Activated CD8-positive, alpha-beta T cell treated with anti-CD3 and anti-CD28 coated beads, Interleukin-2, amount 10 ng/mL, durations not matched to agents 7 days and 5 days (primary cell): ENCODE measurements around the gene OPALIN. TPM values are rescaled to one million over a fixed set of nuclear protein-coding genes. Genes with fewer than 3 reads are reported as not detected.
"Not testable (repeated sequence)": the region's sequence is repeated elsewhere in the genome, so short reads cannot be mapped to it uniquely, and the experiment has no call there.

Source experiments
- ATAC-seq: fragments of 150-1000 bp; cut with Tn5 transposase; one replicate; pipeline ENCODE4 v1.10.0; 2021; ENCODE audit warnings: moderate library complexity
- CTCF ChIA-PET: fragments of 350-600 bp; sonication (Branson Sonifier 250); formaldehyde crosslinking; loops from one replicate; lab custom pipeline; 2021; ENCODE audit warnings: antibody characterized with exemption; lab: Charles Lee
- POLR2A ChIA-PET: fragments of 350-600 bp; sonication (Branson Sonifier 250); formaldehyde crosslinking; loops from one replicate; lab custom pipeline; 2021; ENCODE audit warnings: antibody characterized with exemption; lab: Charles Lee
- DNase-seq: peaks from one replicate; pipeline ENCODE4 v3.0.0-alpha.2; 2020
- H3K27ac Mint-ChIP-seq: one replicate; pipeline ENCODE4 v1.8.0; 2021; ENCODE audit warnings: mild to moderate bottlenecking, mixed read lengths
- H3K27me3 Mint-ChIP-seq: one replicate; pipeline ENCODE4 v1.8.0; 2021; ENCODE audit warnings: low read depth, mixed read lengths
- H3K36me3 Mint-ChIP-seq: one replicate; pipeline ENCODE4 v1.8.0; 2021; ENCODE audit warnings: low read depth, mixed read lengths
- H3K4me1 Mint-ChIP-seq: one replicate; pipeline ENCODE4 v1.8.0; 2021; ENCODE audit warnings: low read depth, mixed read lengths
- H3K4me3 Mint-ChIP-seq: one replicate; pipeline ENCODE4 v1.8.0; 2021; ENCODE audit warnings: mild to moderate bottlenecking, mixed read lengths
- H3K9me3 Mint-ChIP-seq: one replicate; pipeline ENCODE4 v1.8.0; 2022; ENCODE audit warnings: mixed read lengths; ENCODE audit not compliant: insufficient read depth
- total RNA-seq, 2 experiments: library from RNA; stranded (reverse); gene quantifications; one replicate each; pipeline ENCODE4 v1.2.3, GENCODE V29; 2021

Gene OPALIN
- total RNA-seq, 2 experiments from 2014 or later, result not detected

GRCh38 chr10:96309628-96310320, 49.0 kb downstream of the OPALIN start:
- Mint-ChIP-seq H3K36me3 (no peaks in the 10 kb centered on the region), H3K27me3 (peaks cover 19% of the 10 kb centered on the region), H3K4me3 (no peak overlapping the region), H3K4me1 (peaks cover 2% of the 10 kb centered on the region), H3K9me3 (no peaks in the 10 kb centered on the region), H3K27ac (no peak overlapping the region)
- POLR2A ChIA-PET, result no interaction called here
- no peak for ATAC-seq
- no peak for DNase-seq
- CTCF ChIA-PET, result interaction anchor here (1.3 to 4.0 kb wide), 3 partner anchors 22 to 80 kb away, joined by 3 to 17 read pairs (median 3); no protein-coding TSS in a partner anchor

DNA sequence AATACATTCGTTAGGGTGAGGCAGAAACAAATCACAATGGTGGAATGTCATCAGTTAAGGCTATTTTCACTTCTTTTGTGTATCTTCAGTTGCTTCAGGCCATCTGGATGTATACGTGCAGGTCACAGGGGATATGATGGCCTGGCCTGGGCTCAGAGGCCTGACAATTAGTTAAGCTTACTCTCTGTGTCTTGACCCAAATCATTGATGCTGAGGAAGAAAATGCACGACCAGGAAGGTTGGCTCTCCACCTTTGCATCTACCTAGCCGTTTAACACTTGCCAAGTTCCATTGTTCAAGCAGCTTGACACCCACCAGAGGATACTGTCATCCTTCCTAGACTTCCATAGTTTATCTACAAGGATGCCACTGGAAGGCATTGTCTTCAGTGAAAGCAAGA, 49.9 kb downstream of the OPALIN start:
- H3K27ac Mint-ChIP-seq, H3K4me1 Mint-ChIP-seq, DNase-seq, H3K4me3 Mint-ChIP-seq, H3K9me3 Mint-ChIP-seq, ATAC-seq, H3K36me3 Mint-ChIP-seq, POLR2A ChIA-PET: not testable (repeated sequence)
- CTCF ChIA-PET, result interaction anchor here (1.1 to 4.0 kb wide), 3 partner anchors 16 to 292 kb away, joined by 3 to 17 read pairs (median 3); no protein-coding TSS in a partner anchor
- peaks cover 24% of the 10 kb centered on the region for H3K27me3 Mint-ChIP-seq

DNA sequence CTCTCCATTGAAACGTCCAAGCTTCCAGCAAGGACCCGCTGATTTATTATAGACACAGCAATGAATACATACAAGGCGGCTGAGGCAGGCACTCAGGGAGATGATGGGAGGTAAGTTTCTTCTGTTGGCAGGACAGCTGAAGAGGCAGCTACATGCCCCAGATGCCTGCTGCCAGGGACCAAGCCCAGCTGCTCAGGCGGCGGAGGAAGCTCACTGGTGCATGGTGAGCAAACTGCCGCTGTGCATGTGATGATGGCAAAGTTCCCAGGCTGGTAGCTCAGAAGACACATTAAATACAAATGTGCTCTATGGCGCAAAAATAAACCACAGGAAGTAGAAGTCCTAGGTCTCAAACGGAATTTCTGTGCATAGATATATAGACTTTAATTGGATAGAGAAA, 52.3 kb downstream of the OPALIN start:
- peaks cover 4% of the 10 kb centered on the region for H3K4me1 Mint-ChIP-seq
- ChIA-PET POLR2A (interaction anchor here (0.7 kb wide), 1 partner anchor 10 kb away, joined by 3 read pairs; no protein-coding TSS in a partner anchor), CTCF (interaction anchor here (1.0 to 4.0 kb wide), 3 partner anchors 33 to 77 kb away, joined by 3 to 17 read pairs (median 8); no protein-coding TSS in a partner anchor)
- H3K4me3 Mint-ChIP-seq, result no peak overlapping the region
- no peak for DNase-seq
- H3K36me3 Mint-ChIP-seq, result no peaks in the 10 kb centered on the region
- ATAC-seq, result no peak
- H3K9me3 Mint-ChIP-seq, result no peaks in the 10 kb centered on the region
- no peak overlapping the region for H3K27ac Mint-ChIP-seq
- H3K27me3 Mint-ChIP-seq, result peaks cover 21% of the 10 kb centered on the region

DNA sequence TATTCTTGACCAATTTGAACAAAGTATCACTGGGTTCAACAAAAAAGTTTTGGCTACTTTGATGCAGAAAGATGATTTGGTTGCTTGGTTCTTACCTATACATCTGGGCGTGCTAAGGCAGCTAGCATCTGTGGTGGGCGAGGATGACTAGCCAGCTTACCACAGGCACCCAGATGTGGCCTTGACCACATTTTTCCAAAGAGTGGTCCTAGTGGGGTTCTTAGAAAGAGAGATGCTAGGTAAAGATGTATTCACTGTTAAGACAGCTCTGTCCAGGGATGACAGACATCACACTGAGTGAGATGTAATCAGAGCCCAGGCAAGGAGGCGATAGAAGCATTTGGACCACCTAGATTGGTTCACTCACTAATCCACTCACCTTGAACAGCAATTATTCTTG, 53.8 kb downstream of the OPALIN start:
- peaks cover 21% of the 10 kb centered on the region for H3K27me3 Mint-ChIP-seq
- peaks cover 5% of the 10 kb centered on the region for H3K4me1 Mint-ChIP-seq
- H3K9me3 Mint-ChIP-seq, result no peaks in the 10 kb centered on the region
- DNase-seq, result no peak
- ATAC-seq, result no peak
- no peak overlapping the region for H3K4me3 Mint-ChIP-seq
- CTCF ChIA-PET, result interaction anchor here (1.3 to 2.5 kb wide), 2 partner anchors 70 to 76 kb away, joined by 3 to 8 read pairs; no protein-coding TSS in a partner anchor
- POLR2A ChIA-PET, result no interaction called here
- no peak overlapping the region for H3K27ac Mint-ChIP-seq
- H3K36me3 Mint-ChIP-seq, result no peaks in the 10 kb centered on the region

DNA sequence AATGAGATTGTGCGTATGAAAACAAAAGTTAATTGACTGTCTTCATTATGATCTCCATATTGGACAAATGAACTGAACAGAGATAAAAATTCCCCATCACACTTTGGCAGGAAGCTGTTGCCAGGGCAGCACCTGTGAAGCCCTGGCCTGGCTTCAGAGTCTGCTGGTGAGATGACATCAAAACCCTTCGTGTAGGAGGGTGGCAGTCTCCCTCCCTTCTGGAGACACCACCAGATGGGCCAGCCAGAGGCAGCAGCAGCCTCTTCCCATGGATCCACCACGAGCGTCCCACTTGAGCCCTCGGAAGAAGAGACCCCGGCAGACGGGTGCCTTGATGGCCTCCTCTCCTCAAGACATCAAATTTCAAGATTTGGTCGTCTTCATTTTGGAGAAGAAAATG, 54.6 kb downstream of the OPALIN start, which contains the start of gene DNTT:
DNTT (plus strand) TSS at position 205 of the 400 bp plus-strand sequence; CDS start at position 269, 64 bp downstream.
- CTCF ChIA-PET, result interaction anchor here (1.3 to 2.5 kb wide), 2 partner anchors 71 to 75 kb away, joined by 3 to 8 read pairs; no protein-coding TSS in a partner anchor
- Mint-ChIP-seq H3K27me3 (peaks cover 21% of the 10 kb centered on the region), H3K4me3 (no peak within 1 kb of the TSS), H3K4me1 (peaks cover 13% of the 10 kb centered on the region), H3K9me3 (no peaks in the 10 kb centered on the region), H3K27ac (no peak within 1 kb of the TSS), H3K36me3 (no peaks in the 10 kb centered on the region)
- no peak for DNase-seq
- no peak for ATAC-seq
- POLR2A ChIA-PET, result no interaction called here

GRCh38 chr10:96301616-96302015, 57.2 kb downstream of the OPALIN start:
- Mint-ChIP-seq H3K9me3 (no peaks in the 10 kb centered on the region), H3K4me3 (no peak overlapping the region), H3K4me1 (peaks cover 10% of the 10 kb centered on the region), H3K36me3 (no peaks in the 10 kb centered on the region), H3K27me3 (peaks cover 17% of the 10 kb centered on the region), H3K27ac (no peak overlapping the region)
- DNase-seq, result no peak
- no peak for ATAC-seq
- POLR2A ChIA-PET, result interaction anchor here (1.2 kb wide), 1 partner anchor 117 kb away, joined by 3 read pairs; no protein-coding TSS in a partner anchor
- CTCF ChIA-PET, result interaction anchor here (1.0 to 6.0 kb wide), 4 partner anchors 13 to 168 kb away, joined by 3 to 40 read pairs (median 3); no protein-coding TSS in a partner anchor

DNA sequence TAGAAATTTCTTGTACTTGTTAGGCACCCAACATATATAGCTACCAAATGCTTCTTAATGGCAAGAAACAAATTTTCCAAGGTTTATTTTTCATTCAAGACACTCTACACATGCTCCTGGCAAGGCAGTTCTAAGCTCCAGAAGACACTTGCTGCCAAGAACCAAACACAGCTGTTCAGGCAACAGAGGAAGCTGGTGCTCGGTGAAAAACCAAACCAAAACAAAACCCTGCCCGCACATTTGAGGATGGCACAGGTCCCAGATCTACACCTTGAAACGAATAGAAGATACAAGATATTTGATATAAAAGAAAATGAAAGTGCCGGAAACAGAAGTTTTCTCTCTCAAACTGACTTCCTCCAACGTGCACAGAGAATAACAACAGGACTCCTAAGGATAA, 59.4 kb downstream of the OPALIN start:
- peak overlapping the region; percentile 63 for H3K27ac Mint-ChIP-seq
- no peak for ATAC-seq
- ChIA-PET POLR2A (no interaction called here), CTCF (interaction anchor here (0.8 to 6.0 kb wide), 5 partner anchors 12 to 283 kb away, joined by 4 to 40 read pairs (median 7); no protein-coding TSS in a partner anchor)
- H3K36me3 Mint-ChIP-seq, result no peaks in the 10 kb centered on the region
- no peaks in the 10 kb centered on the region for H3K9me3 Mint-ChIP-seq
- H3K4me1 Mint-ChIP-seq, result peaks cover 17% of the 10 kb centered on the region
- H3K27me3 Mint-ChIP-seq, result peaks cover 4% of the 10 kb centered on the region
- H3K4me3 Mint-ChIP-seq, result peak overlapping the region; percentile 42
- peak; percentile 30 for DNase-seq

GRCh38 chr10:96298362-96298761, 60.4 kb downstream of the OPALIN start:
- Mint-ChIP-seq H3K9me3 (no peaks in the 10 kb centered on the region), H3K27me3 (peaks cover 6% of the 10 kb centered on the region), H3K36me3 (no peaks in the 10 kb centered on the region), H3K4me3 (no peak overlapping the region), H3K4me1 (peaks cover 19% of the 10 kb centered on the region), H3K27ac (no peak overlapping the region)
- CTCF ChIA-PET, result interaction anchor here (1.4 to 6.0 kb wide), 3 partner anchors 11 to 69 kb away, joined by 4 to 40 read pairs (median 9); no protein-coding TSS in a partner anchor
- no peak for DNase-seq
- POLR2A ChIA-PET, result no interaction called here
- ATAC-seq, result no peak

GRCh38 chr10:96297486-96297885, 61.3 kb downstream of the OPALIN start:
- Mint-ChIP-seq H3K27me3 (peaks cover 6% of the 10 kb centered on the region), H3K27ac (no peak overlapping the region), H3K36me3 (no peaks in the 10 kb centered on the region), H3K4me3 (no peak overlapping the region), H3K9me3 (no peaks in the 10 kb centered on the region), H3K4me1 (peaks cover 20% of the 10 kb centered on the region)
- no peak for ATAC-seq
- ChIA-PET CTCF (interaction anchor here (6.0 to 7.4 kb wide), 2 partner anchors 68 to 280 kb away, joined by 40 to 63 read pairs; no protein-coding TSS in a partner anchor), POLR2A (no interaction called here)
- DNase-seq, result no peak

DNA sequence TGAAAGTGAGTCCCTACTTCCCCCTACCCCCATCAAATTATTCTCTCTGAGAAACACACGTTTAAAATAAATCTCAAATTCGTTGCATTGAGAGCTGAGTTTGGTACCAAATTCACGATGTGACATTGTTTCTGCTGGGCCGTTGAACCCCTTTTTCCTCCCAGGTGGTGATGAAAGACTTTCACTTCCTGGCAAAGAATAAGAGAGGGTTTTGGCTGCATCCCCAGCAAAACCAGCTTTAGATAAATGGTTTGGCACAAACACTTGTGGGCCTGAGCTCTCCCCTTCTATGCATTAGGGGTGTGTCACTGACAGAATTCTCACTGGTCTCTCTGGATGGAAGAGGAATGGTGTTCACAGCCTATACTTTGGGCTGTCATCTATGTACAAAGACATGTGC, 63.3 kb downstream of the OPALIN start:
- ATAC-seq, result no peak
- H3K4me1 Mint-ChIP-seq, result peaks cover 20% of the 10 kb centered on the region
- H3K4me3 Mint-ChIP-seq, result no peak overlapping the region
- DNase-seq, result no peak
- no peaks in the 10 kb centered on the region for H3K9me3 Mint-ChIP-seq
- CTCF ChIA-PET, result interaction anchor here (0.8 to 7.4 kb wide), 6 partner anchors 27 to 388 kb away, joined by 3 to 140 read pairs (median 8); no protein-coding TSS in a partner anchor
- no peaks in the 10 kb centered on the region for H3K36me3 Mint-ChIP-seq
- peaks cover 8% of the 10 kb centered on the region for H3K27me3 Mint-ChIP-seq
- POLR2A ChIA-PET, result interaction anchor here (1.4 kb wide), 1 partner anchor 166 kb away, joined by 3 read pairs; no protein-coding TSS in a partner anchor
- H3K27ac Mint-ChIP-seq, result no peak overlapping the region
